ENCODE data around the gene ESRRB. TPM values are rescaled to one million over a fixed set of nuclear protein-coding genes. Genes with fewer than 3 reads are reported as not detected.
A peak's percentile ranks its signal among the peaks of the same experiment; 100 is the strongest.

The ESRRB gene
- total RNA-seq, 1 experiment from 2014 or later: not detected

DNA sequence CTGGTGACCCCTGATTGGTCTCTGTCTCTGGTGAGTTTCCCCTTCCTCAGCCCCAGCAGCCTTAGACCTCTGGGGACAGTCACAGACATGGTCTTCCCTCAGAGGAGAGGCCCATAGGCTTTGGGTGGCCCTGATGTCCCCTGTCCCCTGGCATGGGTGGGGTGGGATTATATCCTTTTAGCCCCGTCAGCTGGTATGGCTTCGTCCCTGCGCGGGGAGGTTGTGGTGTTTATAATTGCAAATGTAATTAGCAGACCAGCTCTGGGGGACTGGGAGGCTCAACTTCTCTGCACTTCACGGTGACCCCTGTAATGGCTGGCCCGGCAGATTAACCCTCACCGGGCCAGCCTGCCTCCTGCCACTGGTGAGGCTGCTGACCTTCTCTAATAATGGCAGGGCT is 5.1 kb downstream of the ESRRB start:
- no peaks in the 10 kb centered on the region; the same call in 1 of the 2 replicates for H3K9me3 ChIP-seq (ENCODE audit: insufficient read depth, low read depth)
- H3K36me3 ChIP-seq (ENCODE audit: low read depth): no peaks in the 10 kb centered on the region
- BruUV-seq (replicated peaks): no TSS peak
- H3K79me2 ChIP-seq (ENCODE audit: low read depth): no peaks in the 10 kb centered on the region
- POLR2A ChIA-PET (ENCODE audit: unreplicated experiment): no interaction called here
- H3K4me2 ChIP-seq: no peak overlapping the region
- H3F3A ChIP-seq (ENCODE audit: insufficient read depth, low read depth): no peaks in the 10 kb centered on the region
- H3K9me2 ChIP-seq (ENCODE audit: insufficient read depth): no peaks in the 10 kb centered on the region
- CTCF ChIA-PET: no interaction called here
- peaks cover 100% of the 10 kb centered on the region for H3K27me3 ChIP-seq (ENCODE audit: insufficient read depth, low read depth)
- TF ChIP-seq, protein P1, sequence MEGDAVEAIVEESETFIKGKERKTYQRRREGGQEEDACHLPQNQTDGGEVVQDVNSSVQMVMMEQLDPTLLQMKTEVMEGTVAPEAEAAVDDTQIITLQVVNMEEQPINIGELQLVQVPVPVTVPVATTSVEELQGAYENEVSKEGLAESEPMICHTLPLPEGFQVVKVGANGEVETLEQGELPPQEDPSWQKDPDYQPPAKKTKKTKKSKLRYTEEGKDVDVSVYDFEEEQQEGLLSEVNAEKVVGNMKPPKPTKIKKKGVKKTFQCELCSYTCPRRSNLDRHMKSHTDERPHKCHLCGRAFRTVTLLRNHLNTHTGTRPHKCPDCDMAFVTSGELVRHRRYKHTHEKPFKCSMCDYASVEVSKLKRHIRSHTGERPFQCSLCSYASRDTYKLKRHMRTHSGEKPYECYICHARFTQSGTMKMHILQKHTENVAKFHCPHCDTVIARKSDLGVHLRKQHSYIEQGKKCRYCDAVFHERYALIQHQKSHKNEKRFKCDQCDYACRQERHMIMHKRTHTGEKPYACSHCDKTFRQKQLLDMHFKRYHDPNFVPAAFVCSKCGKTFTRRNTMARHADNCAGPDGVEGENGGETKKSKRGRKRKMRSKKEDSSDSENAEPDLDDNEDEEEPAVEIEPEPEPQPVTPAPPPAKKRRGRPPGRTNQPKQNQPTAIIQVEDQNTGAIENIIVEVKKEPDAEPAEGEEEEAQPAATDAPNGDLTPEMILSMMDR (conservative IDR thresholded peaks at IDR 0.05): no peak
- no peak for TF ChIP-seq EZH2 (IDR thresholded peaks at IDR 0.05; ENCODE audit: low read depth)
- no peak for DNase-seq
- H3K27ac ChIP-seq: no peak overlapping the region
- intact Hi-C loops (cut with micrococcal nuclease; ENCODE audit: unreplicated experiment): loop anchor here (10.0 kb wide), 3 partner anchors 264 to 1256 kb away; partner anchors contain the start of gene NEK9
- no peak overlapping the region for H2AFZ ChIP-seq
- H3K4me3 ChIP-seq: no peak overlapping the region
- H3K4me1 ChIP-seq (replicated peaks; ENCODE audit: insufficient read depth): no peaks in the 10 kb centered on the region
- H4K20me1 ChIP-seq (ENCODE audit: insufficient read depth): no peaks in the 10 kb centered on the region

DNA sequence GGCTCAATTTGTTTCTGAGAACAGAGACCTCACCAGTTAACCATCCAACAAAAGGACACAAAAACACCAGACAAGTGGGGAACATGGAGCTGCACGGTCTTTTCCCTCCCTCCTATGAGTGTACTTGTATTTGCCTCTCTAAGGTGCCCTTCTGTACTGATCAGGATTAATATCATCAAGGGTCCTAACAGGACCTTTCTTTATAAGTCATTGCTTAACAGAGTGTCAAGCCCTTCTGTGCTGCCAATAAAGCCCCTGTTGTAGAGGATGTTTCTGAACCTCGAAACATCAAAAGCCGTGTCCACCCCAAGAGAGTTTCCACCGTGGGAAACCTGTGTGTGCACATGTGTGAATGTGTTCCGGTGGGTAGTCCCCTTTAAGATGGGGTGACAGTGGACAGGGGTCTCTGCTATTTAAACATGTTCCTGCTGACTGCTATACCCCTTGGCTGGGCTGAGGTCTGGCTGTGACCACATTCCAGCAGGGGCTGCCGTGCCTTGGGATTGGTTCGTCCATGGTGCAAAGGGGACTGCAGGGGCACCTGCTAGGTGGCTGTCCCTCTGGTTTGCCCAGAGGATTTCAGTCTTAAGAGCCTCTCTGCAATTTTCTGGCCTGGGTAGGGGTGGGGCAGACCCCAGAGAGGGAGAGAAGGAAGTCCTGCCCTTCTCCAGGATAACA is 6.0 kb downstream of the ESRRB start:
- Histone ChIP-seq H3K4me1 (replicated peaks; ENCODE audit: insufficient read depth) (no peaks in the 10 kb centered on the region), H3K27me3 (ENCODE audit: insufficient read depth, low read depth) (peaks cover 100% of the 10 kb centered on the region), H3K36me3 (ENCODE audit: low read depth) (no peaks in the 10 kb centered on the region), H3K79me2 (ENCODE audit: low read depth) (no peaks in the 10 kb centered on the region), H3K9me2 (ENCODE audit: insufficient read depth) (no peaks in the 10 kb centered on the region), H3F3A (ENCODE audit: insufficient read depth, low read depth) (no peaks in the 10 kb centered on the region), H4K20me1 (ENCODE audit: insufficient read depth) (no peaks in the 10 kb centered on the region), H3K9me3 (ENCODE audit: insufficient read depth, low read depth) (no peaks in the 10 kb centered on the region; the same call in 1 of the 2 replicates), H3K27ac (no peak overlapping the region), H3K4me3 (no peak overlapping the region), H2AFZ (no peak overlapping the region), H3K4me2 (no peak overlapping the region)
- DNase-seq: no peak
- TF ChIP-seq, protein P1 (conservative IDR thresholded peaks at IDR 0.05): no peak
- peak; percentile 84; the same call in 1 of the 2 replicates for TF ChIP-seq EZH2 (IDR thresholded peaks at IDR 0.05; ENCODE audit: low read depth)
- ChIA-PET POLR2A (ENCODE audit: unreplicated experiment) (no interaction called here), CTCF (no interaction called here)
- intact Hi-C loops (cut with micrococcal nuclease; ENCODE audit: unreplicated experiment): loop anchor here (10.0 kb wide), 3 partner anchors 263 to 1257 kb away; partner anchors contain the start of gene NEK9
- BruUV-seq (replicated peaks): no TSS peak

DNA sequence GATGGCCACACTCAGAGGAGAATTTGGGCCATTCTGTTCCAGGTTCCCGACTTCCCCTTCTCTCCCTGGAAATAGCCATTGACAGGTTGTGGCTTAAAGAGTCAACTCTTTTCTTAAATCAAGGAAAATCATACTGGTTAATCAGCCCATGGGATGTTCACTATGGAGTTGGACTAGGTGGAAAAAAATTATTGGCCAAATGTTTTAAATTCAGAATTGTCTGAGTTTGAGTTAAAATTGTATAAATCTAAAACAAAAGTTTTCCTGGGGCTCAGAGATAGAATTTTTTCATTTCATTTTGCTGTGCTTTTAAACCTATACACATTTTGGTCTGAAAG is 6.5 kb downstream of the ESRRB start:
- H3K4me2 ChIP-seq: no peak overlapping the region
- no peaks in the 10 kb centered on the region for H3K79me2 ChIP-seq (ENCODE audit: low read depth)
- peak; percentile 96 for TF ChIP-seq EZH2 (IDR thresholded peaks at IDR 0.05; ENCODE audit: low read depth)
- TF ChIP-seq, protein P1 (conservative IDR thresholded peaks at IDR 0.05): no peak
- no peaks in the 10 kb centered on the region for H3K9me2 ChIP-seq (ENCODE audit: insufficient read depth)
- H3K4me1 ChIP-seq (replicated peaks; ENCODE audit: insufficient read depth): no peaks in the 10 kb centered on the region
- intact Hi-C loops (cut with micrococcal nuclease; ENCODE audit: unreplicated experiment): loop anchor here (10.0 kb wide), 3 partner anchors 262 to 1258 kb away; partner anchors contain the start of gene NEK9
- H3K27me3 ChIP-seq (ENCODE audit: insufficient read depth, low read depth): peaks cover 99% of the 10 kb centered on the region
- H3K4me3 ChIP-seq: no peak overlapping the region
- H4K20me1 ChIP-seq (ENCODE audit: insufficient read depth): no peaks in the 10 kb centered on the region
- no peak overlapping the region for H3K27ac ChIP-seq
- ChIA-PET POLR2A (ENCODE audit: unreplicated experiment) (no interaction called here), CTCF (no interaction called here)
- H2AFZ ChIP-seq: no peak overlapping the region
- no TSS peak for BruUV-seq (replicated peaks)
- DNase-seq: no peak
- no peaks in the 10 kb centered on the region for H3K36me3 ChIP-seq (ENCODE audit: low read depth)
- no peaks in the 10 kb centered on the region for H3F3A ChIP-seq (ENCODE audit: insufficient read depth, low read depth)
- H3K9me3 ChIP-seq (ENCODE audit: insufficient read depth, low read depth): no peaks in the 10 kb centered on the region; the same call in 1 of the 2 replicates
